Measurements from ENCODE around the gene SYNRG. TPM values are rescaled to one million over a fixed set of nuclear protein-coding genes. Genes with fewer than 3 reads are reported as not detected.
"Not testable (repeated sequence)": the region's sequence is repeated elsewhere in the genome, so short reads cannot be mapped to it uniquely, and the experiment has no call there.

The SYNRG gene
- polyA plus RNA-seq, 3 donors, result 36.4 to 47.8 (median 47.5) TPM

DNA sequence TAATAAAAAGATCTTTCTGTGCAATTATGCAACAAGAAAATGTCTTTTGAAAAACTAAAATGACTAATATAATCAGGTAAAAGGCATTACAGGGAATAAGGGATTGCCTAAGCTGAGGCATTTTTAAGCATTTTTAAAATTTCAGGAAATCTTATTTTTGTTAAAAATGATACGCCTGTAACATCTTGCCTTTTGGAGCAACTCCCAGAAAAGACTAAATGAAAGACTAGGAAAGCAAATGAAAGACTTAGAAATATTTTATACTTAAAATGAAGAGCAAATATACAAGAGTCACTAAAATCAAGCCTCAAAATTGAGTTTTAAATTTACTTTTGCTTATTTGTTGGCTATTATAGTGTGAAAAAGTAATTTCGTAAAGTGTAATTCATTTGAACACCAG, 63.7 kb downstream of the SYNRG start:
- no peak for DNase-seq

GRCh38 chr17:37543637-37544052, 65.6 kb downstream of the SYNRG start:
- no peak for DNase-seq

DNA sequence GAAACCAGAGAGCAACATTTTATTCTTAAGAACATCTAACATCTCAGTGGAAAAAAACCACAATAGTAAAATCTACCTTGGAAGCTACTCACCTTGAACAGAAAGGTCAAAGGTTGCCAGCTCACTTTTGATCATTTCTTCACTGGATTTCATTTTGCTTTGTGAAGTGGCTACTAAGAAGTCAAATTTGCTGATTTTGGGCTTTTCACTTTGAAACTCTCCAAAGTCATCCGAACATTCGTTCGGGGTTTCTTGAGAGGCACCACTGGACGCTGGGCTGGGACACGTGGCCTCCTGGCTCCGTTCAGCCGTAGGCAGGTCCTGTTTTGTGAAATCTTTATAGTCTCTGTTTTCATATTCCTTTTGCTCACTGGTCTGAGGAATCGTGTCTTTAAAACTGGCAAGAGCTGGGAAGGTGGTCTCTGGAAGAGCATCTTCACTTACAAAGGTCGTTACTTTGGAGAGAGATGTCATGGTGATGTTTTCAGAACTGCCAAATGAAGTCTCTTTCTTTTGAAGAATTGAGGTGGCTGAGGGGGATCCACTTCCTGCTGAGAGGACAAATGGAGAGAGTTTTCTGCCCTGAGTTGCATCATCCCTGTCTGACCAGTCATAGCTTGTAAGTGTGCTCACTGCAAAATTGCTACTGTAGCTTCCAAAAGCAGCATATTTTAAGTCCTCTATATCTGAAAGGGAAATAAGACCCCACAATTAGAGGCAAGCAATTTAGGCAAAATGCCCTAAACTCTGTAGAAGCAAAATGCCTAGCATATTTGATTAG, 67.1 kb downstream of the SYNRG start:
- DNase-seq, result no peak

DNA sequence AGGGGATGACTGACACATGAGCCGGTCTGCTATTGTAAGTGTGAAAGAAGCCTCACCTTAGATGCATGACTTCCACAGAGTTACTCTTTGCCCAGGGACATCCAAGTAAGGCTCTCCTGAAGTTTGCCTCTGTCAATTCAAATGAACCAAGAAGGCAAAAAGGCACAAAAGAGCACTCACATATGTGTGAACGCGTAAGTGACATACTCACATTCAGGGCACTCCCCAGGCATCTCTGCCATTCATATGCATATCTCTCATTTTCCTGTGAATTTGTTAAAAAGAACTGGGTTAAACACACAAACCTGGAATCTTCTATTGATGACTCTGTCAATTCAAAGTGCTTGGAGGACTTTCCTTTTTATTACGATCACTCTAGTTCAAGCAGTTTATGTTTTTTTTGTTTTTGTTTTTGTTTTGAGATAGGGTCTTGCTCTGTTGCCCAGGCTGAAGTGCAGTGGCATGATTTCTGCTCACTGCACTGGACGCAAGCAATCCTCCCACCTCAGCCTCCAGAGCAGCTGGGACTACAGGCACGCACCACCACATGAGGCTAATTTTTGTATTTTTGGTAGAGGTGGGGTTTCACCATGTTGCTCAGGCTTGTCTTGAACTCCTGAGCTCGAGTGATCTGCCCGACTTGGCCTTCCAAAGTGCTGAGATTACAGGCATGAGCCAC, 70.1 kb downstream of the SYNRG start:
- DNase-seq, result no peak

GRCh38 chr17:37535906-37536305, 73.3 kb downstream of the SYNRG start:
- no peak for DNase-seq

DNA sequence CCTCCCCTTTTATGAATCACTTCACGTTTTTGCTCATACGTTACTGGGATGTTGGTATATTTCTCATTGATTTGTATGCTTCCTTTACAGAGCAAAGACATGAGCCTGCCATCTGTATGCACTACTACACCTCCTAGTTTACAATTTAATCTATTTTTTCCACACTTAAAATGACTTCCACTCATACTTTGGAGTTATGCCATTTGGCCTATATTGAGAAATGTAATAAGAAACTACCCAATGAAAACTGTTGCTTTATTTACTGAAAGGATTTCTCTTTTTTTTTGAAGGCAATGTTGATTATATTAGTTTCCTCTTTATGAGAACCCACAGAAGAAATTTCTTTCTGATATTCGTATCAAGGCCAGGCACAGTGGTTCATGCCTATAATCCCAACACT, 76.5 kb downstream of the SYNRG start:
- DNase-seq, result no peak

GRCh38 chr17:37530420-37530819, 78.8 kb downstream of the SYNRG start:
- DNase-seq, result no peak

DNA sequence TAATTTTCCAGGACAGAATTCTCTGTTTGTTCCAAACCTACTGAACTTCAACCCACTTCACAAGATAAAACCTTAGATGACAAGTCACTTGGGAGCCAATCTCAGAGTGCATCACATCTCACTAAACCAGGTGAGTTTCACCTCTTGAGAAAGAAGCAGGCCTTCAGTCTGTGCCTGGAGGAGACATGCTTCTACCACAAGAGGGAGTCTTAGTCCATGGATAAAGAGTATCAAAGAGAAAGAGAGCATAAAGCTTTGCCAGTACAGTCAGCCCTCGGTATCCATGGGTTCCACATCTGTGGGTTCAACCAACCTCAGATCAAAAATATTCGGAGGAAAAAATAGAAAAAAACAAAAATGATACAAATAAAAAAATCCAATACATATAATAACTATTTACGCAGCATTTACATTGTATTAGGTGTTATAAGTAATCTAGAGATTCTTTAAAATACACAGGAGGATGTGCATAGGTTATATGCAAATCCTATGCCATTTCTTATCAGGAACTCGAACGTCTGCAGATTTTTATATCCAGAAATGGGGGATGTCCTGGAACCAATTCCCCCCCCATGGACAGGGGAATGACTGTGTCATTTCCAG, 81.9 kb downstream of the SYNRG start:
- peak; percentile 26 for DNase-seq

DNA sequence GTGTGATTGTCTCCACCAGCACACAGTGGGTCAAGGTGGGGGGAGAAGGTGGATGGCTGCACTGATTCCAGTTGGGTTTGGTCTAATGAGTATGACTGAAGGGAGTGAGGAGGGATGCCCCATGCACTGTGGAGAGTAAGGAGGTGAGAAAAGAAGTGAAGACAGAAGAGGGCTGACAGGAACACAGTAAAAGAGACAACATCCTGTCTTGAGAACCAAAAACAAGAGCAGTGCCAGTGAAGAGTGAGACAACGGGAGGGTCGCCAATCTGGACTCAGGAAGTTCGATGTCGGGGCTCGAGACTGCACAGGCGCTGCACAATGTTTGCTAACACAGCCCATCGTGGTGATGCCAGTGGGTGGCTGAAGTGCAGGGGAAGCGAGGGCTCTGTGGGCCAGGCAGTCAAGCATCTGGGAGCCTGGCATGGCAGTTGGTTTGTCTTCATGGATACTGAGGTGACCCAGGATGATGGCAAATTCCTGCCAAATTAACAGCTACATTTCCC, 85.5 kb downstream of the SYNRG start:
- DNase-seq, result no peak

- DNase-seq, result no peak
These were observed 87.4 kb downstream of the SYNRG start for GRCh38 chr17:37521821-37522220.

DNA sequence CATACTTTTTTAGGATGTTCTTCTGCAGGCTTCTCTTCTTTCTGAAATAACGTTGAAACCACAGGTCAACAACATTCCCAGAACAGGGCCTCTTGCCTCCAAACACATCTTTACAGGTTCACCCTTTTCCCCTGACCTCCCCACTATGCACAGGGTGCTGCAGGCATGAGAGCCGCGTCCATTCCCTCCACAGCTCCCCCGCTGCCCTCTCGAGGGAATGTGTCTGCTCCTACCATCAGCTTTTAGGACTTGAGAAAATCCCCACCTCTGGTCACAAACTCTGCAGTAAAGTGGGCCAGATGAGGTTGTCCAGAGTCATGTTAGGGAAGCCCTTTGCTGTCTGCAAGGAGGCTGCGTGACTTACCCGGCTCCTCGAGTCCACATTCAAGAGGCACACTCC, 89.0 kb downstream of the SYNRG start:
- DNase-seq, result no peak

GRCh38 chr17:37519251-37519985, 89.8 kb downstream of the SYNRG start:
- DNase-seq, result no peak

- no peak for DNase-seq
These were observed 90.4 kb downstream of the SYNRG start for GRCh38 chr17:37518826-37519225.

- no peak for DNase-seq
These were observed 91.3 kb downstream of the SYNRG start for GRCh38 chr17:37517881-37518280.

DNA sequence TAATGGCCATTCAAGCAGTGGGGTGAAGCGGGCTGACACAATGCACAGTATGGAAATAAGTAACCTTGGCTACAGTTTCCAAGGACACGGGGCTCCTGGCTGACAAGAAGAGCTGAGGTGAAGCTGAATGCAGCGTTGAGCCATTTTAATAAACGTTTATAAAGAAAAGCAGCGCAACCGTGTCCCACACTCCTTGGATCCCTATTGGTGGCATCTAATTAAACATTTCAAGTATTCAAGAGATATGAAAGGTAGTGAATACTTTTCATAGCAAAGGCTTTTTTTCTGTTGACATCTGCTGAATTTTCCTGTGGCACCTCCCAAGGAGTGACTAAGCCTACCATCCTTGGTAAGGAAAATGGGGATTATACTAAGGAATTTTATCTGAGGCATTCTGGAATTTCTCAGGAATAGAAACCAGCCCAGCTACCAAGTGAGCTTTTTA, 93.1 kb downstream of the SYNRG start:
- no peak for DNase-seq

- DNase-seq, result no peak
These were observed 95.5 kb downstream of the SYNRG start for GRCh38 chr17:37513711-37514110.

- no peak for DNase-seq
These were observed 96.7 kb downstream of the SYNRG start for GRCh38 chr17:37512442-37513068.

DNA sequence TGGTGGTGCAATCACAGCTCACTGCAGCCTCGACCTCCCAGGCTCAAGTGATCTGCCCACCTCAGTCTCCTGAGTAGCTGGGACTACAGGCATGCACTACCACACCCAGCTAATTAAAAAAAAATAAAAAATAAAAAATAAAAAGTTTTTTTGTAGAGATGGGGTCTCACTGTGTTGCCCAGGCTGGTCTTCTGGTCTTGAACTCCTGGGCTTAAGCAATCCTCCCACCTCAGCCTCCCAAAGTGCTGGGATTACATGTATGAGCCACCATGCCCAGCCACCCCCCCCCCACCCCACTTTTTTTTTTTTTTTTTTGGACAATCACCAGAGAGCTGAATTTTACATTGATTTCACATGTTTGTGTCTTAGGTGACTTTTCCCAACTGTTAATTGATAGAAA, 97.6 kb downstream of the SYNRG start:
- not testable (repeated sequence) for DNase-seq

GRCh38 chr17:37510056-37510455, 99.2 kb downstream of the SYNRG start:
- DNase-seq, result no peak

GRCh38 chr17:37507111-37507510, 102.1 kb downstream of the SYNRG start:
- no peak for DNase-seq

DNA sequence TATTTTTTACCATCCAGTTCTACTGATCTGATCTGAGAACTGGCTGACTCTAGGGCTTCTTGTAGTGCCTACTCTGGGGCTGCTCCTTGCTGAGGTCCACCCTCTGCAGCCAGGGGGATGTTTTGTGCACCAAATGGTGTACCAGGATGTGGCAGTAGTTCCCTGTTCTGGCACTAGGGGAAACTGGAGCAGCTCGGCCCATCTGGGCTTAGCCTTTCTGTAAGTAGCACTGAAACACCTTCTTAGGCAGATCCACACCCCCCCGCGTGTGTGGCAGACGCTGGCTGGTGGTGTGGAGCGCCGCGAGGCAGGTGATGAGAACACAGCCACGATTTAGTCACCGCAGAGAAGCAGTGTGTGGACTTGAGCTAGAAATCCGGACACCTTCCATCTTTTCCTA, 102.5 kb downstream of the SYNRG start:
- no peak for DNase-seq

- DNase-seq, result no peak
These were observed 103.9 kb downstream of the SYNRG start for GRCh38 chr17:37505333-37505732.

Data from renal pelvis (tissue), 4 donors.